ENCODE measurements around the gene KLRC3.
"Not testable (repeated sequence)": the region's sequence is repeated elsewhere in the genome, so short reads cannot be mapped to it uniquely, and the experiment has no call there.

- TF ChIP-seq ELF1 (CRISPR knock-in tag; IDR thresholded peaks at IDR 0.05); HNRNPK (IDR thresholded peaks at IDR 0.05; ENCODE audit: low read depth, low read length, poor library complexity, severe bottlenecking); POLR2A (IDR thresholded peaks at IDR 0.05; ENCODE audit: insufficient read depth in 1 of 2, low read depth in 2 of 2, low read length in 2 of 2); RERE (CRISPR knock-in tag; IDR thresholded peaks at IDR 0.05; ENCODE audit: low read depth); HNRNPH1 (optimal IDR thresholded peaks at IDR 0.05; ENCODE audit: low read depth, low read length); CREBL2 (CRISPR knock-in tag; IDR thresholded peaks at IDR 0.05; ENCODE audit: borderline replicate concordance): not testable (repeated sequence)
- TF ChIP-seq, protein P1, sequence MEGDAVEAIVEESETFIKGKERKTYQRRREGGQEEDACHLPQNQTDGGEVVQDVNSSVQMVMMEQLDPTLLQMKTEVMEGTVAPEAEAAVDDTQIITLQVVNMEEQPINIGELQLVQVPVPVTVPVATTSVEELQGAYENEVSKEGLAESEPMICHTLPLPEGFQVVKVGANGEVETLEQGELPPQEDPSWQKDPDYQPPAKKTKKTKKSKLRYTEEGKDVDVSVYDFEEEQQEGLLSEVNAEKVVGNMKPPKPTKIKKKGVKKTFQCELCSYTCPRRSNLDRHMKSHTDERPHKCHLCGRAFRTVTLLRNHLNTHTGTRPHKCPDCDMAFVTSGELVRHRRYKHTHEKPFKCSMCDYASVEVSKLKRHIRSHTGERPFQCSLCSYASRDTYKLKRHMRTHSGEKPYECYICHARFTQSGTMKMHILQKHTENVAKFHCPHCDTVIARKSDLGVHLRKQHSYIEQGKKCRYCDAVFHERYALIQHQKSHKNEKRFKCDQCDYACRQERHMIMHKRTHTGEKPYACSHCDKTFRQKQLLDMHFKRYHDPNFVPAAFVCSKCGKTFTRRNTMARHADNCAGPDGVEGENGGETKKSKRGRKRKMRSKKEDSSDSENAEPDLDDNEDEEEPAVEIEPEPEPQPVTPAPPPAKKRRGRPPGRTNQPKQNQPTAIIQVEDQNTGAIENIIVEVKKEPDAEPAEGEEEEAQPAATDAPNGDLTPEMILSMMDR (CRISPR knock-in tag; IDR thresholded peaks at IDR 0.05): not testable (repeated sequence)
Observed at GRCh38 chr12:10394531-10395152, 25.8 kb downstream of the KLRC3 start.

Data from HepG2 (cell line).